HEK293 (cell line): ENCODE data around the gene C6orf120.

ENCODE experiments used
- MEIS1 ChIP-seq: sonication (generic); formaldehyde crosslinking; IDR thresholded peaks from 2 replicates; pipeline ENCODE4 v1.8.1; 2022; ENCODE audit warnings: missing genetic modification reagents, mild to moderate bottlenecking, borderline replicate concordance
- SETDB1 ChIP-seq: IDR thresholded peaks from one replicate; pipeline ENCODE4 v1.6.1; 2017; ENCODE audit warnings: mild to moderate bottlenecking, low read length, moderate library complexity, mixed read lengths; ENCODE audit not compliant: insufficient read length
- ZBTB11 ChIP-seq: fragments of 450-650 bp; formaldehyde crosslinking; conservative IDR thresholded peaks from 2 replicates; pipeline ENCODE4 v1.5.1; 2016; ENCODE audit warnings: low read depth, missing biosample characterization, missing genetic modification characterization
- ZNF292 ChIP-seq: fragments of 450-650 bp; formaldehyde crosslinking; IDR thresholded peaks from 2 replicates; pipeline ENCODE4 v1.5.1; 2016; ENCODE audit warnings: low read depth, missing biosample characterization, missing genetic modification characterization, borderline replicate concordance
- ZNF76 ChIP-seq: fragments of 450-650 bp; formaldehyde crosslinking; IDR thresholded peaks from 2 replicates; pipeline ENCODE4; 2016; ENCODE audit warnings: low read depth, missing biosample characterization, missing genetic modification characterization, borderline replicate concordance
- ZNF792 ChIP-seq: fragments of 450-650 bp; formaldehyde crosslinking; IDR thresholded peaks from 2 replicates; pipeline ENCODE4 v1.5.1; 2016; ENCODE audit warnings: missing biosample characterization, missing genetic modification characterization

- TF ChIP-seq ZNF792 (tag by site-specific recombination) (no peak), ZBTB11 (tag by site-specific recombination) (no peak), MEIS1 (CRISPR knock-in tag) (no peak), ZNF76 (tag by site-specific recombination) (no peak), SETDB1 (no peak), ZNF292 (tag by site-specific recombination) (no peak)
Observed at GRCh38 chr6:169702840-169703246, 917 bp downstream of the C6orf120 start.
